SH-SY5Y (cell line): Measurements from ENCODE around the gene CKAP5.

Experiments used
- GATA2 ChIP-seq: IDR thresholded peaks from 2 replicates; pipeline ENCODE4 v1.6.1; 2011; ENCODE audit warnings: mild to moderate bottlenecking, low read depth, low read length
- GATA3 ChIP-seq: IDR thresholded peaks from 2 replicates; pipeline ENCODE4 v1.6.1; 2011; ENCODE audit warnings: low read depth, mild to moderate bottlenecking, low read length, moderate library complexity

DNA sequence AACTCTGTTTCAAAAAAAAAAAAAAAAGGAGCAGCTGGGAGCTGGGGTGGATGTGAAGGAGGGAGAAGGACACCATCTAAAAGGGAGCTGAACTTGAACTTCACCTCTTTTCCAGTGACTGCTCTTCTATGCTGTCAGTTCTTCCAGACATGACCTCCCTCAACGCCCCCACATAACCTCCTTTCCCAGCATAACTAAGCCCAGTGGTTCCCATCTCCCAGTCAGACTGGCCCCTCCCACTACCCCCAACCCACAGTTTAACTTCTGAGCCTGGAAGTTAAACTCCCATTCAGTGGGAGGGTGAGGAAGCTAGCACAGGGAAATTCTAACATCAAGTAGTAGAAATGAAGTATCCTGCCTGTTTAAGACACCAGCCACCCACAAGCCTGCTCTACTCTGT, 147.5 kb downstream of the CKAP5 start:
- TF ChIP-seq GATA2: no peak
- no peak for TF ChIP-seq GATA3
